Renal pelvis (tissue), 4 donors: ENCODE results near the gene ZSWIM1. TPM values are rescaled to one million over a fixed set of nuclear protein-coding genes. Genes with fewer than 3 reads are reported as not detected.

ENCODE experiments used
- DNase-seq: peaks from one replicate; pipeline ENCODE4 v3.0.0-alpha.2; 2013
- polyA plus RNA-seq, 3 donors: library from polyadenylated mRNA; unstranded; fragments of 120-200 nt; gene quantifications; one replicate each; pipeline ENCODE4 v1.2.1, GENCODE V29; 2013; ENCODE audit not compliant: insufficient read length in 3 of 3

The ZSWIM1 gene
- polyA plus RNA-seq, 3 donors: 16.6 to 21.3 (median 17.1) TPM

GRCh38 chr20:45905505-45906079 is 24.6 kb downstream of the ZSWIM1 start:
- DNase-seq: no peak

- no peak for DNase-seq
Measured at GRCh38 chr20:45907219-45907948, 26.4 kb downstream of the ZSWIM1 start.

GRCh38 chr20:45908084-45908483 is 27.1 kb downstream of the ZSWIM1 start:
- no peak for DNase-seq

DNA sequence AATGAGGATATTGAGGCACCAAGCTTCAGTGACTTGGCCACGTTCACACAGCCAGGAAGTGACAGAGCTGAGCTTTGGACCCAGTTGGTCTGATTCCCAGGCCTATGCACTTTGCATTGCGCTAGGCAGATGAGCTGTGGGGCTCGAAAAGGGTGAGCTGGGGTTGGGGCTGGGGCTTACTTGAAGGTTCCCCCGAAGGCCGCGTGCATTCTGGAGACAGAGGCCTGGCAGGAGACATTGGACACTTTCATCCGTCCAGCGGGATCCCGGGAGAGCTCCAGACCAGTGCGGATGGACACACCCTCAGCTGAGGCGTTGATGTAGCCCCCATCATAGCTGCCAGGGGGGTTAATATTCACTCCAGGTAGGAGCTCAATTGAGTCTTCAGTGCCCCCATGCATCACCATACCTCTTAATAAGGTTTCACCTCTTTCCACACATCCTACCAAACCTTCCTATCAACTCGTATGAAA is 28.3 kb downstream of the ZSWIM1 start:
- no peak for DNase-seq

GRCh38 chr20:45909817-45910669 is 29.0 kb downstream of the ZSWIM1 start:
- DNase-seq: no peak

DNA sequence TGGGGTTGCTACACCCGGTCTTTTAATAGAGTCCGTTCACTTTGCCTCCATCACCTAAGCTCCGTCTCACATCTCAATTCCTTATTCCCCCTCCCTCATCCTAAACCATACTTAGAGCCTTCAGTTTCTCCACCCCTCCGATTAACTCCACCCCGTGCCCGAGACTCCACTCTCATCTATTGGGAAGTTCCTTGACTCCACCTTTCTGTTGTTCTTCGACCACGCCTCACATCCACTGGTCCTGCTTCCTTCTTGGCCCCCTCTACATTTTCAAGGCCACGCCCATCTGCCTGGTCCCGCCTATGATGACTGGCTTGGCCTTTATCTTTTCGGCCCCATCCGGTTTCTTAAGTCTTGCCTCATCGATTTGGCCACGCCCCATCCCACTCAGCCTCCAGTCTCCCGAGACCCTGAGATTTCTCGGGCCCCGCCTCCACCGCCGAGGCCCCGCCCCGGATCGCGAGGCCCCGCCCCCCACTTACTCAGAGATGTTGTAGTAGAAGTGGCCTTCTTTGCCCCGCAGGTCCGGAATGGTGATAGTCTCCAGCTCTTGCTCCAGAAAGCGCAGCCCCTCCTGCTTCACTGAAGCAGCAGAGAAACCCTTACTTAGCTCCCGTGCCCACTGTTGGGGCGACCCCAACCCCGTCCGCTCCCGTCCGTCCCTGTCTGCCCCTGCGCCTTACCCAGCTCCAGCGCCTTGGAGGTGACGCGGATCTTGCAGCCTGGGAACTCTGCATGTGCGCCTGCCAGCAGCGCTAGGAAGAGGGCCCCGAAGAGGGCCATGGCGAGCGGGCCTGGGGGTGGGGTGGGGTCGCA is 29.9 kb downstream of the ZSWIM1 start:
- peak; percentile 98 for DNase-seq

DNA sequence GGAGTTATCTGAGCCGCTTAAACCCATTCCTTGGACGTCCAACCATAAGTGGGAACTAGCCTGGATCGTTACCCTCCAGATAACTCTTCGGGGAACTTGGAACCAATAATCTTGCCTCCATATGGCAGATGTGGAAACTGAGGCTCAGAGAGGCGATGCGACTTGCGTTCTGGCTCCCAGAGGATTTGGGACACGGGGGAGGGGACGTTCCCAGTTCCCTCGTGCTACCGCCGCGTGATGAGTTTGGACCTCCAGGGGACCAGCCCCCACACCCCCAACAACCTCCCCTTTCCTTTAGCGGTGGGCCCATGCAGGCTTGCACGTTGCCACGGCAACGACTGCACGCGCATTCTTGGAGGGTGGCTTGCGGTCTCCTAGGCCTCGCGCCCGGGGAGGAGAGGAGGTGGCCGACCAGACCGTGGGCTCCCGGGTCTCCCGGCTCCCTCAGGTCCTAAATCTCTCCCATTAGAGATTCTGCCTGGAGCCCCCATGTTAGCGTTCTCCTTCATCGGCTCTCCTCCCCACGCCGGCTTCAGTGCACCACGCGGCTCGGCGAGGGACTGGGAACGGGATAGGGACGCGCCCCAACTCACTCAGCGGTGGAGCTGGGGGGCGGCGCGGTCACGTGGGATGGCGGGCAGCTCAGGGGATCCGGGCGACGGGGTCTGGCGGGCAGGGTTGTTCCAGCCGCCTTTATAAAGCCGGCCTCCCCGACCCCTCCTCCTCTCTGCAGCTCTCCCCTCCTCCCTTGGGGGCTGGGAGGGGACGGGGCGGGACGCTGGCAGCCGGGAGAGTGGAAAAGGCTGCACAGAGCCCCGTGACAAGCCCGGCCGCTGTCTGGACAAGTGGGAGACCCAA is 30.7 kb downstream of the ZSWIM1 start, which contains the start of gene PLTP:
PLTP (minus strand) TSS at position 670 of the 858 bp plus-strand sequence. CDS start 703 bp downstream, outside the sequence.
- DNase-seq: peak; percentile 77

DNA sequence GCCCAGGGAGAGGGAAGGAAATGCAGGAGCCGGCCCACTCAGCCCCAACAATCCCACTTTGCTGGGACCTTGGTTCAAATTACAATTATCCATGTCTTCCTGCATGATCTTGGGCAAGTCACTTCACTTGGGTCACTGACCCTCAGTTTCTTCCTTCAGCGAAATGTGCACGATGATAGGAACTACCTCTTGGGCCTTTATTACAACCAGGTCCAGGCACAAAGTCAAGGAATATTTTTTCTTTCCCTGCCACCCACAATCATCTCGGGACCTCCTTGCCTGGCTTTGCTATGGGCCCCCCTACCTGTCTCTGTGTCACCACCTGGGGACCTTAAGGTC is 31.3 kb downstream of the ZSWIM1 start:
- DNase-seq: no peak

DNA sequence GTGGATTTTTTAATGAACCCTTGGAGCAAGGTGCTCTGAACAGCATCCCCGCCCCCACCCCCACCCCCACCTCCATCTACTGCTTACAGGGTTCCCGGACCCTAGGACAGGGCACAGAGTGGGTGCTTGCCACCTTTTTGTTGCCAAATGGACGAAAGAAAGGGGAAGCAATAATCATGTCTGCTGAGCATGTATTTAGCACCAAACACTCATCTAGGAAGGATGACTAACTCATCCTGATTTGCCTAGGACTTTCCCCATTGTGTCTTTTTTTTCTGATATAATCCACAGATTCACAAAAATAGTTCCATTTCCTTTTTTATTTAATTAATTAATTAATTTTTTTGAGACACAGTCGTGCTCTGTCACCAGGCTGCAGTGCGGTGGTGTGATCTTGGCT is 32.1 kb downstream of the ZSWIM1 start:
- DNase-seq: no peak

GRCh38 chr20:45917790-45918141 is 36.7 kb downstream of the ZSWIM1 start:
- DNase-seq: no peak

GRCh38 chr20:45918182-45918737 is 37.2 kb downstream of the ZSWIM1 start:
- peak; percentile 47 for DNase-seq

GRCh38 chr20:45918779-45919537 is 37.9 kb downstream of the ZSWIM1 start:
- no peak for DNase-seq

DNA sequence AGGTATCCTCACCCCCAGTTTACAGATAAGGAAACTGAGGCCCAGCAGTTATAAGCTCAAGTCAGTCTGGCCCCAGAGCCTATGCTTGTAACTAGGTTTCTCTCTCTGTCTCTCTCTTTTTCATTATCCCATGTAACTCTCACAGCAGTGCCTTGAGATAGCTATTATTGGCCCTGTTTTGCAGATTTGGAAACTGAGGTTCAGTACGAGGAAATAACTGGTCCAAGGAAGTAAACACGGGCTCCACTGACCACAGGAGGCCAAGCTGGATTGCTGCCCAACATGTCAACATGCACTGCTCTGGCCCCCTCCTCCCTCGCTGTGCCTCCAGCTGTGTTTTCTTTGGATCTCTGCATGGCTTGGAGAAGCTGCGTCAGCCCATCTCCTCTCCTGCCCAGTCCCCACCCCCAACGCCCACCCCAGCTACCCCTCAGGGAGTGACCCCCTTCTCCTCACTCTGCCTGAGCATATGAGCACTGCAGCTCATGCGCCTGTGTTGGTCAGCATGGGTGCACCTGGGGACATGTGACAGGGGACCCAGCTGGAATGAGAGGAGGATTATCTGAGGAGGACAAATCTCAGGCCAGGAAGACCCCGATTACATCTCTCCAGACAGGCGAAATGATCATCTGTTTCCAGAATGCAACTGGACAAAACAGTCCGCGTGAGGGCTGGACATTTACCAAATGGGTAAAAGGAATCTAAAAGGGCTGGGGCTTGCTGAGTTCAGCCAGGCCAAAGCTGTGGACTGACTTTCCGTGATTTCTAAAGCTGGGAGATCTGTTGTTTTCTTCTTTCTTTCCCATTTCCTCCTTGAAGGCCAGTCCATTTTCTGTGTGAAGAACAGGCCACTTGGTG is 38.7 kb downstream of the ZSWIM1 start:
- DNase-seq: peak; percentile 73

DNA sequence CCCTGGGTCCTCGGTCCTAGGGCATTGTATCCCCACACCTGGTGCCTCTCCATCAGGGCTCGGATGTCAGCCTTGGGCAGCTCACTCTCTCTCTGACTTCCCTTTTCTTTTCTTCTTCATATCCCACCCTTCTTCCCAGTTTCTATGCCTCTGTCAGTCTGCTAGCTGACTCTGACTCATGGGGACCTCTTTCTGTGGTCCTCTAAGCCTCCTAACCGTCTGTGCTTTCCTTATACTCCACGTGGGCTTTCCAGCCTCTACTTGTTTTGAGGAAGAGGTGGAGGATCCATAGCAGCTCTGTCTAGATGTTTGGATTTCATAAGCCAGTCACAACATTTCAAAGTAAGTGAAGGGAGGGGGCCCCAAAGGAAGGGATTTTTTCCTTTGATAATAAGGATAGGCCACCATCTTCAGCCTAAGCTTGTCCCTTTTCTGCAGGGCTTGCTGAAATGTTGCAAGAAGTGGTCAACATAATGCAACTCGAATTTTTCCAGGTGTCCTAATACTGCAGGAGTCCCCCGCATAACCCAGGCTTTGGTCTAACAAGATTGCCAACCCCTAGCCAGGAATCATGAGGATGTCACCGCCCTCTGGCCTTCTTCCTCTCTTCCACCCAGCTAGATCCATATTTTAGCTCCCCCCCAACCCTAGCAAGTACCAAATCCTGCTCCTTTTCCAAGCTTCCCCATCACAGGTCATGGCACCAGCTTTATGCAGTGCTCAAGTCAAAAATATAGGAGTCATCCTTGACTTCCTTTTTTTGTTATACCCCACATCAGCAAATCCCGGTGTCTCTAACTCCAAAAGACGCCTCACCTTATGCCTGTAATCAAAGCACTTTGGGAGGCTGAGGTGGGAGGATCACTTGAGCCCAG is 39.7 kb downstream of the ZSWIM1 start:
- no peak for DNase-seq

DNA sequence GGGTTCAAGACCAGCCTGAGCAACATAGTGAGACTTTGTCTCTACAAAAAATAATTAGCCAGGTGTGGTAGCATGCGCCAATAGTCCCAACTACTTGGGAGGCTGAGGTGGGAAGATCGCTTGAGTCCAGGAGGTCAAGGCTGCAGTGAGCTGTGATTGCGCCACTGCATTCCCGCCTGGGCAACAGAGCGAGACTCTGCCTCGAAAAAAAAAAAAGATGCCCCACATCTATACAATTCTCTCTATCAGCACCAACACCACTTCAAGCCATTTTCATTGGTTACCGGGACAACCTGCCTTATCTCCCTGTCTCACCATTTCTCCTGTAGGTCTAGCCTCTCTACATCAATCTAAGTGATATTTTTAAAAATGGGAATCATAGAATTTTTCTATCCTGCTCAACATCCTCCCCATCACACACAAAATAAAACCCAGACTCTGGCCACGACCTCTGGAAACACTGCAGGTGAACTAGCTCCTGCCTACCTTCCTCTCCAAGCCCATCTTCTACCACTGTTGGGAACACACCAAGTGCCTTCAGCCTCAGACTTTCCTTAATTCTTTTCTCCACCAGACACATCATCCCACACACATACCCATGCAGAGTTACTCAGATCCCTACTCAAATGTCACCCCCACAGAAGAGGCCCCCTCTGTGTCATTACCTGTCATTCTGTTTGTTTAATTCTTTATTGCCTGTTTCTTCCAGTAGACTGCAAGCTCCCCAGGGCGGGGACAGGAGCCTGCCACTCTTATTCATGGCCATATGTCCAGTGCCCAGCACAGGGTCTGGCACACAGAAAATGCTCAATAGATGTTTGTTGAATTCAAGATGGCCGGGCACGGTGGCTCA is 40.5 kb downstream of the ZSWIM1 start:
- DNase-seq: peak; percentile 23

- peak; percentile 57 for DNase-seq
Measured at GRCh38 chr20:45924391-45925261, 43.6 kb downstream of the ZSWIM1 start.
